SU-DHL-6 (cell line): ENCODE measurements around the gene GRIN2D.

Source experiments
- EZH2phosphoT487 ChIP-seq: fragments of 200-600 bp; sonication (generic), shearing (Covaris generic); conservative IDR thresholded peaks from 2 replicates; pipeline ENCODE4 v1.6.1; 2018; ENCODE audit warnings: mild to moderate bottlenecking, antibody characterized with exemption, low read length, moderate library complexity, mixed read lengths
- TF ChIP-seq, protein P1 (sequence below): fragments of 200-600 bp; sonication (generic); IDR thresholded peaks from one replicate; pipeline ENCODE4 v1.5.1; 2017; ENCODE audit warnings: antibody characterized with exemption, mild to moderate bottlenecking, low read length, moderate library complexity; ENCODE audit not compliant: insufficient read depth, poor library complexity, severe bottlenecking

DNA sequence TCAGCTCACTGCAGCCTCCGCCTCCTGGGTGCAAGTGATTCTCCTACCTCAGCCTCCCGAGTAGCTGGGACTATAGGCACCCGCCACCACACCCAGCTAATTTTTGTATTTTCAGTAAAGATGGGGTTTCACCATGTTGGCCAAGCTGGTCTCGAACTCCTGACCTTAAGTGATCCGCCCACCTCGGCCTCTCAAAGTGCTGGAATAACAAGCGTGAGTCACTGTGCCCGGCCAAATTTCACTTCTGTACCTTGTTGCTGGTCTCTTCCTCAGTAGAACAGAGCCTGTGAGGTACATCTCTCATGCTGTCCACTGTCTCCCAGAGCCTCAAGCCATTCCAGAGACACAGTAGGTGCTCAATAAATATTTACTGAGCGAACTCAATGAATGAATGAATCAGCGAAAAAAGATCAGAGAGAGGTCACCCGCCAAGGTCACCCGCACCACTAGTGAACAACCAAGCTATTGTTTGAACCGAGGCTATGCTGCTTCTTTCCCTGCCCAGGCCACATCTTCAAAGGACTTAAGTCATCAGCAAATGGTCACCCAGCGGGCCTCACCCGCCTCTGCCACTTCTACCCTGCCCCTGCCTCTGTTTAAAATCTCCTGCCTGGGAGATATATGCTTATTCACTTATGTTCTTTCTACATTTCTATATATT is 39.0 kb upstream of the GRIN2D start:
- TF ChIP-seq, protein P1, sequence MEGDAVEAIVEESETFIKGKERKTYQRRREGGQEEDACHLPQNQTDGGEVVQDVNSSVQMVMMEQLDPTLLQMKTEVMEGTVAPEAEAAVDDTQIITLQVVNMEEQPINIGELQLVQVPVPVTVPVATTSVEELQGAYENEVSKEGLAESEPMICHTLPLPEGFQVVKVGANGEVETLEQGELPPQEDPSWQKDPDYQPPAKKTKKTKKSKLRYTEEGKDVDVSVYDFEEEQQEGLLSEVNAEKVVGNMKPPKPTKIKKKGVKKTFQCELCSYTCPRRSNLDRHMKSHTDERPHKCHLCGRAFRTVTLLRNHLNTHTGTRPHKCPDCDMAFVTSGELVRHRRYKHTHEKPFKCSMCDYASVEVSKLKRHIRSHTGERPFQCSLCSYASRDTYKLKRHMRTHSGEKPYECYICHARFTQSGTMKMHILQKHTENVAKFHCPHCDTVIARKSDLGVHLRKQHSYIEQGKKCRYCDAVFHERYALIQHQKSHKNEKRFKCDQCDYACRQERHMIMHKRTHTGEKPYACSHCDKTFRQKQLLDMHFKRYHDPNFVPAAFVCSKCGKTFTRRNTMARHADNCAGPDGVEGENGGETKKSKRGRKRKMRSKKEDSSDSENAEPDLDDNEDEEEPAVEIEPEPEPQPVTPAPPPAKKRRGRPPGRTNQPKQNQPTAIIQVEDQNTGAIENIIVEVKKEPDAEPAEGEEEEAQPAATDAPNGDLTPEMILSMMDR, result no peak
- TF ChIP-seq EZH2phosphoT487, result no peak
